ENCODE data around the gene CIB4.

The CIB4 gene

GRCh38 chr2:26537826-26538475, 103.2 kb downstream of the CIB4 start:
- no peak for DNase-seq

GRCh38 chr2:26537069-26537825, 103.9 kb downstream of the CIB4 start:
- DNase-seq = no peak

GRCh38 chr2:26536371-26537068, 104.6 kb downstream of the CIB4 start:
- DNase-seq = no peak

GRCh38 chr2:26535663-26536275, 105.4 kb downstream of the CIB4 start:
- no peak for DNase-seq

GRCh38 chr2:26534865-26535662, 106.1 kb downstream of the CIB4 start:
- DNase-seq = no peak

- no peak for DNase-seq
Observed at GRCh38 chr2:26534098-26534864, 106.9 kb downstream of the CIB4 start.

GRCh38 chr2:26533661-26534060, 107.5 kb downstream of the CIB4 start:
- DNase-seq = no peak

GRCh38 chr2:26532301-26533250, 108.6 kb downstream of the CIB4 start:
- no peak for DNase-seq

All from fibroblast of upper back skin (primary cell).